GM13976 (cell line): ENCODE measurements around the gene CNOT1.

Source experiments
- DNase-seq: peaks from one replicate; pipeline ENCODE4 v3.0.0; 2012; ENCODE audit warnings: low spot score
- CTCF ChIP-seq: IDR thresholded peaks from 2 replicates; pipeline ENCODE4 v1.5.1; 2012; ENCODE audit warnings: borderline replicate concordance, mild to moderate bottlenecking; ENCODE audit not compliant: insufficient read depth; ENCODE audit errors: extremely low read depth, missing control alignments, control extremely low read depth
- in situ Hi-C: fragments of 300-500 bp; cut with MboI; formaldehyde crosslinking; loops from one replicate; pipeline ENCODE4 v1.12.0; 2022; ENCODE audit warnings: low sequenced_read_pairs, mixed read lengths, inconsistent platforms; ENCODE audit not compliant: unreplicated experiment

Gene CNOT1

GRCh38 chr16:58651965-58652348 is 22.3 kb upstream of the CNOT1 start:
- no peak for DNase-seq
- no peak for TF ChIP-seq CTCF
- in situ Hi-C loops: loop anchor here (10.0 to 25.0 kb wide), 2 partner anchors 137 to 315 kb away; partner anchors contain the start of gene SETD6

GRCh38 chr16:58649707-58650106 is 20.1 kb upstream of the CNOT1 start:
- DNase-seq: no peak
- no peak for TF ChIP-seq CTCF
- in situ Hi-C loops: loop anchor here (10.0 to 25.0 kb wide), 2 partner anchors 135 to 312 kb away; partner anchors contain the start of gene SETD6

GRCh38 chr16:58647107-58647506 is 17.5 kb upstream of the CNOT1 start:
- TF ChIP-seq CTCF: no peak
- in situ Hi-C loops: no loop called here
- no peak for DNase-seq

- in situ Hi-C loops: no loop called here
- no peak for TF ChIP-seq CTCF
- no peak for DNase-seq
Observed at GRCh38 chr16:58644765-58645487, 15.3 kb upstream of the CNOT1 start.

- in situ Hi-C loops: no loop called here
- TF ChIP-seq CTCF: no peak
- DNase-seq: no peak
Observed at GRCh38 chr16:58644108-58644507, 14.5 kb upstream of the CNOT1 start.

GRCh38 chr16:58640949-58641348 is 11.3 kb upstream of the CNOT1 start:
- in situ Hi-C loops: no loop called here
- no peak for TF ChIP-seq CTCF
- DNase-seq: no peak

GRCh38 chr16:58639836-58640235 is 10.2 kb upstream of the CNOT1 start:
- TF ChIP-seq CTCF: no peak
- in situ Hi-C loops: no loop called here
- no peak for DNase-seq
